Measurements from ENCODE around the gene SELENOF.
"Not testable (repeated sequence)": the region's sequence is repeated elsewhere in the genome, so short reads cannot be mapped to it uniquely, and the experiment has no call there.

The SELENOF gene

DNA sequence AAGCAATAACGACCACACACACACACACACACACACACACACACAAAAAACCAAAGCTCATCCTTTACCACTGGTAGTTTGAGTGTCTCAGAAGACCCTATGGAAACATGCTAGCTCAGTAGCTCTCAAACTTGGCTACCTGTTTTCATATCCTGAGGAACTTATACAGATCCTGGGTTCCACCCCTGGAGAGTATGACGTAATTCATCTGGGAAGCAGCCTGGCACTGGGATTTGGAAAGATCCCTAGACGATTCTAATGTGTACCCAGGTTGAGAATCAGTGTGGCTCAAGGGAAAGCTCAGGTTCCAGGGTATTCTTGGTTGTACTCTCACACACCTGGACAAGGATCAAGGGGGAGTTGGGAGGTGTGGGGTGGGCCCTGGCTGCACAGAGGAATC, 85.9 kb downstream of the SELENOF start:
- ATAC-seq (ENCODE audit: low read depth) (no peak), DNase-seq (ENCODE audit: low spot score in 2 of 2) (no peak)
- Mint-ChIP-seq H3K9me3 (no peaks in the 10 kb centered on the region), H3K27ac (no peak overlapping the region), H3K4me3 (no peak overlapping the region), H3K4me1 (no peaks in the 10 kb centered on the region), H3K27me3 (no peaks in the 10 kb centered on the region), H3K36me3 (no peaks in the 10 kb centered on the region)

DNA sequence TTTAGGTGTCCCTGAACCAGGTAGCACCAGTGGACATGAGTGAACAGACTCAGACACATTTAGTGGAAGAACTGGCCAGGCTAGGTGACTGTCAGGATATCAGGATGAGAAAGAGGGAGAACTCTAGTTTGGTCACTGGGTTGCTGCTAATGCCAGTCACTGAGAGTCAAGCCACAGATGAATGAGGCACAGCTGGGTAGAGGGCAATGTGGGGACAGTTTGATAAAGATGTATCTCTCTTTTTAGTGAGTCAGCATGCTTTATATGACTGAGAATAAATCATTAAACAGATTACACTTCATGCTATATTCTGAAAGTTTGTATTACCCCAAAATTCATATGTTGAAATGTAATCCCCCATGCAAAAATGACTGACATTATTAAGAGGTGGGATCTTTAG, 87.1 kb downstream of the SELENOF start:
- H3K36me3 Mint-ChIP-seq = no peaks in the 10 kb centered on the region
- no peaks in the 10 kb centered on the region for H3K9me3 Mint-ChIP-seq
- no peaks in the 10 kb centered on the region for H3K27me3 Mint-ChIP-seq
- no peak for ATAC-seq (ENCODE audit: low read depth)
- H3K27ac Mint-ChIP-seq = no peak overlapping the region
- H3K4me3 Mint-ChIP-seq = no peak overlapping the region
- DNase-seq (ENCODE audit: low spot score in 2 of 2) = no peak
- H3K4me1 Mint-ChIP-seq = peaks cover 3% of the 10 kb centered on the region

DNA sequence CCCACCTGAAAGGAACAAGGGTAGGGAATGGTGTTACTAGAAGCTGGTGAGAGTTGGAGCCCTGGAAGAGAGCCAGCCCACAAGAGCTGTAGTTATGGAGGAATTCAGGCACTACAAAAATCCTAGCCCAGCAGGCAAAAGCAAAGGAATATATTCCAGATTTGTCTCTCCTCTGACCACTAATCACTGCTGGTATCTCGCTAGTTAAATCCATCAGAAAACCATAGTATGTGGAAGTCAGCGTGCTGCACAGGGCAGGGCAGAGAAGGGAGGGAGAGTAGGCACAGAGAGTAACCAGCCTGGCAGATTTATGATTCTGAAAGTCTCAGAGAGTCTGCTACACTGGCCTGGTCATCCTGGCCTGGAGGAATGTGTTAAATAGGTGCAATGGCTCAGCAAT, 88.6 kb downstream of the SELENOF start:
- no peaks in the 10 kb centered on the region for H3K36me3 Mint-ChIP-seq
- no peak for DNase-seq (ENCODE audit: low spot score in 2 of 2)
- H3K4me3 Mint-ChIP-seq = no peak overlapping the region
- H3K4me1 Mint-ChIP-seq = peaks cover 5% of the 10 kb centered on the region
- no peaks in the 10 kb centered on the region for H3K9me3 Mint-ChIP-seq
- no peaks in the 10 kb centered on the region for H3K27me3 Mint-ChIP-seq
- ATAC-seq (ENCODE audit: low read depth) = no peak
- H3K27ac Mint-ChIP-seq = no peak overlapping the region

DNA sequence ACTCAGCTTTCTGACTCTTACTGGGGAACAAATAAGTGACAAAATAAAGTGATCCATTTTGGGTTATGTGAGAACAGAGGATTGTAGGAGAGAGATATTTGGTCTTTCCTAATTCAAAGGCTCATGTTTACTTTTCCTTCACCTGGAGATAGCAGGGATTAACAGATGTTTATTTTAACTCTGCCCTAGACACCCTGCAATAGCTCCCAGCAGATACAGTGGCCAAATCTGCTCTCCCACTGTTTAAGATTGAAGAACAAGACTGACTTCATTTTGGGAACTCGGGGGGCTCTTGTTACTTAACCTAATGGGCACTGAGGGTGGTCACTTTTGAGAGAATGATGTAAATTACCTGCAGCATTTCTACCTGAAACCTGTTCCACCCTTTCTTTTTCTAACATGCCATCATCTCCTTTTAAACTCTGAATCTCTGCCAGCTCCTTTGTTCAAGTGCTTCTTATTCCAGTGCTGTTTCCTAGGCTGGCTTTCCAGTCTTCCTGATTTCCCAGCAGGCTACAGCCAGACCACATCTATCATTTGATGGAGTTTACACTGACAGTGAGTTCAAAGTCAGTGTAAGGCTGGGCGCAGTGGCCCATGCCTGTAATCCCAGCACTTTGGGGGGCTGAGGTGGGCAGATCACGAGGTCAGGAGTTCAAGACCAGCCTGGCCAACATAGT, 90.0 kb downstream of the SELENOF start:
- H3K27me3 Mint-ChIP-seq = no peaks in the 10 kb centered on the region
- peaks cover 5% of the 10 kb centered on the region for H3K4me1 Mint-ChIP-seq
- no peaks in the 10 kb centered on the region for H3K36me3 Mint-ChIP-seq
- H3K9me3 Mint-ChIP-seq = no peaks in the 10 kb centered on the region
- DNase-seq (ENCODE audit: low spot score in 2 of 2) = no peak
- H3K4me3 Mint-ChIP-seq = no peak overlapping the region
- no peak for ATAC-seq (ENCODE audit: low read depth)
- H3K27ac Mint-ChIP-seq = no peak overlapping the region

GRCh38 chr1:86823386-86823785, 90.5 kb downstream of the SELENOF start:
- Mint-ChIP-seq H3K4me1 (peaks cover 5% of the 10 kb centered on the region), H3K9me3 (no peaks in the 10 kb centered on the region), H3K36me3 (no peaks in the 10 kb centered on the region), H3K27ac (no peak overlapping the region), H3K4me3 (no peak overlapping the region), H3K27me3 (no peaks in the 10 kb centered on the region)
- DNase-seq (ENCODE audit: low spot score in 2 of 2) (no peak), ATAC-seq (ENCODE audit: low read depth) (no peak)

DNA sequence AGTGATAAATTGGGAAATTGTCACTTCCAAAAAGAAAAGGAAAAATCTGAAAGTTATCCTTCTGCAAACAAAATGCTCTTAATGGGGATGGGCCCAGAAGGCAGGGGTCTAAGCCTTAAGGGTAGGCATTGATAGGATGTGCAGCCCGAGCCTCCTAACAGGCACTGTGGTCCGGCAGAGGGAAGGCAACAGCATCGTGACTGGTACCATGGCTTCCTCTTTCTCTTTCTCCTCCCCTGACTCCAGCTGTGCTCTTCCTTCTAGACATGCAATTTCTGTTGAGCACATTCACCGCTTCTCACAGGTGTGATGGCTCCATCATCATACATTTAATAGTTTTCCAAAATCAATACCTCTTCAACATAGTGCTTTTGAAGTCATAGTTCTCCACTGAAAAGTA, 91.5 kb downstream of the SELENOF start:
- peak; percentile 55 for ATAC-seq (ENCODE audit: low read depth)
- H3K36me3 Mint-ChIP-seq = no peaks in the 10 kb centered on the region
- peaks cover 5% of the 10 kb centered on the region for H3K4me1 Mint-ChIP-seq
- H3K27ac Mint-ChIP-seq = no peak overlapping the region
- no peaks in the 10 kb centered on the region for H3K27me3 Mint-ChIP-seq
- H3K4me3 Mint-ChIP-seq = no peak overlapping the region
- DNase-seq (ENCODE audit: low spot score in 2 of 2) = no peak
- H3K9me3 Mint-ChIP-seq = no peaks in the 10 kb centered on the region

DNA sequence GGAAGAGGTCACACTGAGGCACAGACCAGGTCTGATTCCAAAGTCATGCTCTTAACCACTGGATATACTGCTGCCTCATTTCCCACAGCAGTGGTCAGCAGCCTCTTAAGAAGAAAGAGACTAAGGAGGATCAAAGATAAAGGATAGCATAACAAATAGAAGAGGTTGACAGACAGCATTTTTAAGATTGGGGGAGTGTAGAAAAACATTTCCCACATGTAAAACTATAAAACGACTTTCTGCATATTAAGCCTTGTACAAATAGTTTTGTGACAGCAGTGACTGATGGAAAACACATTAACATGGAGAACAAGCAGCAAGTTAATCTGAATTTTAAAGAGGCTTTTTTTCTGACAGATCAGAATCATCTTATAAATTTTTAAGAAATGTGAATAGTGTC, 92.0 kb downstream of the SELENOF start:
- H3K9me3 Mint-ChIP-seq = no peaks in the 10 kb centered on the region
- no peaks in the 10 kb centered on the region for H3K27me3 Mint-ChIP-seq
- no peak overlapping the region for H3K27ac Mint-ChIP-seq
- no peaks in the 10 kb centered on the region for H3K36me3 Mint-ChIP-seq
- DNase-seq (ENCODE audit: low spot score in 2 of 2) (no peak), ATAC-seq (ENCODE audit: low read depth) (no peak)
- H3K4me1 Mint-ChIP-seq = peaks cover 5% of the 10 kb centered on the region
- H3K4me3 Mint-ChIP-seq = no peak overlapping the region

DNA sequence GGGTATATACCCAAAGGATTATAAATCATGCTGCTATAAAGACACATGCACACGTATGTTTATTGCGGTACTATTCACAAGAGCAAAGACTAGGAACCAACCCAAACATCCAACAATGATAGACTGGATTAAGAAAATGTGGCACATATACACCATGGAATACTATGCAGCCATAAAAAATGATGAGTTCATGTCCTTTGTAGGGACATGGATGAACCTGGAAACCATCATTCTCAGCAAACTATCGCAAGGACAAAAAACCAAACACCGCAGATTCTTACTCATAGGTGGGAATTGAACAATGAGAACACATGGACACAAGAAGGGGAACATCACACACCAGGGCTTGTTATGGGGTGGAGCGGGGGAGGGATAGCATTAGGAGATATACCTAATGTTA, 94.0 kb downstream of the SELENOF start:
- not testable (repeated sequence) for H3K27ac Mint-ChIP-seq; H3K36me3 Mint-ChIP-seq; DNase-seq (ENCODE audit: low spot score in 2 of 2); ATAC-seq (ENCODE audit: low read depth); H3K4me1 Mint-ChIP-seq; H3K9me3 Mint-ChIP-seq; H3K4me3 Mint-ChIP-seq; H3K27me3 Mint-ChIP-seq

DNA sequence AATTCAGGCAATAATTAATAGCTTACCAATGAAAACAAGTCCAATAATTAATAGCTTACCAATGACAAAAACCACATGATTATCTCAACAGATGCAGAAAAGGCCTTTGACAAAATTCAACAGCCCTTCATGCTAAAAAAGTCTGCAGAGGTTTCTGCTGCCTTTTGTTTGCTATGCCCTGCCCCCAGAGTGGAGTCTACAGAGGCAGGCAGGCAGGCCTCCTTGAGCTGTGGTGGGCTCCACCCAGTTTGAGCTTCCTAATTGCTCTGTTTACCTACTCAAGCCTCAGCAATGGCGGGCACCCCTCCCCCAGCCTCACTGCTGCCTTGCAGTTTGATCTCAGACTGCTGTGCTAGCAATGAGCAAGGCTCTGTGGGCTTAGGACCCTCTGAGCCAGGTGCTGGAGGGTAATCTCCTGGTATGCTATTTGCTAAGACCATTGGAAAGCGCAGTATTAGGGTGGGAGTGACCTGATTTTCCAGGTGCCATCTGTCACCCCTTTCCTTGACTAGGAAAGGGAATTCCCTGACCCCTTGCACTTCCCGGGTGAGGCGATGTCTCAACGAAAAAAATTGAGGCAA, 96.6 kb downstream of the SELENOF start:
- not testable (repeated sequence) for H3K36me3 Mint-ChIP-seq; H3K9me3 Mint-ChIP-seq; H3K27ac Mint-ChIP-seq; ATAC-seq (ENCODE audit: low read depth); H3K27me3 Mint-ChIP-seq; H3K4me1 Mint-ChIP-seq; H3K4me3 Mint-ChIP-seq; DNase-seq (ENCODE audit: low spot score in 2 of 2)

DNA sequence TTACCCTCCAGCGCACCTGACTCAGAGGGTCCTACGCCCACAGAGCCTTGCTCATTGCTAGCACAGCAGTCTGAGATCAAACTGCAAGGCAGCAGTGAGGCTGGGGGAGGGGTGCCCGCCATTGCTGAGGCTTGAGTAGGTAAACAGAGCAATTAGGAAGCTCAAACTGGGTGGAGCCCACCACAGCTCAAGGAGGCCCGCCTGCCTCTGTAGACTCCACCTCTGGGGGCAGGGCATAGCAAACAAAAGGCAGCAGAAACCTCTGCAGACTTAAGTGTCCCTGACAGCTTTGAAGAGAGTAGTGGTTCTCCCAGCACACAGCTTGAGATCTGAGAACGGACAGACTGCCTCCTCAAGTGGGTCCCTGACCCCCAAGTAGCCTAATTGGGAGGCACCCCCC, 99.8 kb downstream of the SELENOF start:
- H3K4me1 Mint-ChIP-seq; ATAC-seq (ENCODE audit: low read depth); H3K36me3 Mint-ChIP-seq; H3K9me3 Mint-ChIP-seq; DNase-seq (ENCODE audit: low spot score in 2 of 2); H3K4me3 Mint-ChIP-seq; H3K27me3 Mint-ChIP-seq; H3K27ac Mint-ChIP-seq: not testable (repeated sequence)

All from memory B cell (primary cell).